ENCODE results near the gene MEF2C. TPM values are rescaled to one million over a fixed set of nuclear protein-coding genes. Genes with fewer than 3 reads are reported as not detected.

Gene MEF2C
- total and polyA plus RNA-seq, 2 of the 13 experiments (the other 11 are each of a cell fraction or from before 2014, with no cell fraction given), result 0.02 TPM; not detected in 1

GRCh38 chr5:88780736-88781135 lies 102.2 kb downstream of the MEF2C start:
- 0% methylated on average over 1 of the region's 1 CpG for WGBS (ENCODE audit: low lambda C conversion rate)

More at GRCh38 chr5:88780736-88781135, 102.2 kb downstream of the MEF2C start:
- BruUV-seq (replicated peaks), result no TSS peak
- Histone ChIP-seq H3K9ac (ENCODE audit: insufficient read depth, low read depth, low read length) (no peak overlapping the region), H3K36me3 (replicated peaks in 1 of 2; ENCODE audit: control insufficient read depth in 1 of 2, insufficient read depth in 2 of 2, low read length in 2 of 2) (no peaks in the 10 kb centered on the region), H3K27ac (ENCODE audit: extremely low read length, insufficient read depth, low read length) (no peak overlapping the region), H3K79me2 (ENCODE audit: insufficient read depth, low read length) (no peaks in the 10 kb centered on the region), H2AFZ (ENCODE audit: low read length) (no peak overlapping the region), H3K4me1 (ENCODE audit: insufficient read depth, low read length) (no peaks in the 10 kb centered on the region), H3K9me3 (ENCODE audit: low read length) (no peaks in the 10 kb centered on the region), H4K20me1 (ENCODE audit: insufficient read depth, low read length) (no peaks in the 10 kb centered on the region), H3K4me3 (replicated peaks in 1 of 3; ENCODE audit: insufficient read depth in 1 of 3, low read depth in 2 of 3, low read length in 3 of 3) (no peak overlapping the region), H3K4me2 (ENCODE audit: low read depth, low read length) (no peak overlapping the region), H3K27me3 (ENCODE audit: control insufficient read depth in 1 of 2, insufficient read depth in 2 of 2, low read length in 2 of 2) (no peaks in the 10 kb centered on the region)
- intact Hi-C loops (cut with micrococcal nuclease; ENCODE audit: unreplicated experiment), result no loop called here
- in situ Hi-C loops (cut with HindIII; ENCODE audit: extremely low pct_ligation_motif_present, low pct_unique_long_range_greater_than_20kb), result no loop called here
- TF ChIP-seq NR2F6 (IDR thresholded peaks at IDR 0.05), result no peak
- TF ChIP-seq NR2F6 (CRISPR knock-in tag; IDR thresholded peaks at IDR 0.05), result no peak
- TF ChIP-seq ZMYM4 (CRISPR knock-in tag; IDR thresholded peaks at IDR 0.05), result no peak
- TF ChIP-seq MBNL3 (CRISPR knock-in tag; conservative IDR thresholded peaks at IDR 0.05), result no peak
- TF ChIP-seq, protein P1, sequence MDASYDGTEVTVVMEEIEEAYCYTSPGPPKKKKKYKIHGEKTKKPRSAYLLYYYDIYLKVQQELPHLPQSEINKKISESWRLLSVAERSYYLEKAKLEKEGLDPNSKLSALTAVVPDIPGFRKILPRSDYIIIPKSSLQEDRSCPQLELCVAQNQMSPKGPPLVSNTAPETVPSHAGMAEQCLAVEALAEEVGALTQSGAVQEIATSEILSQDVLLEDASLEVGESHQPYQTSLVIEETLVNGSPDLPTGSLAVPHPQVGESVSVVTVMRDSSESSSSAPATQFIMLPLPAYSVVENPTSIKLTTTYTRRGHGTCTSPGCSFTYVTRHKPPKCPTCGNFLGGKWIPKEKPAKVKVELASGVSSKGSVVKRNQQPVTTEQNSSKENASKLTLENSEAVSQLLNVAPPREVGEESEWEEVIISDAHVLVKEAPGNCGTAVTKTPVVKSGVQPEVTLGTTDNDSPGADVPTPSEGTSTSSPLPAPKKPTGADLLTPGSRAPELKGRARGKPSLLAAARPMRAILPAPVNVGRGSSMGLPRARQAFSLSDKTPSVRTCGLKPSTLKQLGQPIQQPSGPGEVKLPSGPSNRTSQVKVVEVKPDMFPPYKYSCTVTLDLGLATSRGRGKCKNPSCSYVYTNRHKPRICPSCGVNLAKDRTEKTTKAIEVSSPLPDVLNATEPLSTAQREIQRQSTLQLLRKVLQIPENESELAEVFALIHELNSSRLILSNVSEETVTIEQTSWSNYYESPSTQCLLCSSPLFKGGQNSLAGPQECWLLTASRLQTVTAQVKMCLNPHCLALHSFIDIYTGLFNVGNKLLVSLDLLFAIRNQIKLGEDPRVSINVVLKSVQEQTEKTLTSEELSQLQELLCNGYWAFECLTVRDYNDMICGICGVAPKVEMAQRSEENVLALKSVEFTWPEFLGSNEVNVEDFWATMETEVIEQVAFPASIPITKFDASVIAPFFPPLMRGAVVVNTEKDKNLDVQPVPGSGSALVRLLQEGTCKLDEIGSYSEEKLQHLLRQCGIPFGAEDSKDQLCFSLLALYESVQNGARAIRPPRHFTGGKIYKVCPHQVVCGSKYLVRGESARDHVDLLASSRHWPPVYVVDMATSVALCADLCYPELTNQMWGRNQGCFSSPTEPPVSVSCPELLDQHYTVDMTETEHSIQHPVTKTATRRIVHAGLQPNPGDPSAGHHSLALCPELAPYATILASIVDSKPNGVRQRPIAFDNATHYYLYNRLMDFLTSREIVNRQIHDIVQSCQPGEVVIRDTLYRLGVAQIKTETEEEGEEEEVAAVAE (CRISPR knock-in tag; IDR thresholded peaks at IDR 0.05; ENCODE audit: borderline replicate concordance), result no peak
- DNase-seq (ENCODE audit: low spot score), result no peak
- FAIRE-seq, result no peak
- ATAC-seq, result no peak
- ChIA-PET POLR2A (no interaction called here), CTCF (ENCODE audit: low intra/inter-chr PET ratio, low total read pairs) (no interaction called here)
